MM.1S (cell line): ENCODE data around the gene IRAK2.

Experiments
- DNase-seq: peaks from one replicate; pipeline ENCODE4 v3.0.0-alpha.2; 2015
- H2AFZ ChIP-seq: fragments of 300-600 bp; sonication (generic); 2 replicates; pipeline ENCODE4 v1.6.0; 2016; ENCODE audit warnings: antibody characterized with exemption, low read length
- H3F3A ChIP-seq: fragments of 300-600 bp; sonication (generic); 2 replicates; pipeline ENCODE4 v1.6.1; 2016; ENCODE audit warnings: mild to moderate bottlenecking, antibody characterized with exemption, low read length, moderate library complexity, mixed read lengths; ENCODE audit not compliant: insufficient read depth
- H3K27ac ChIP-seq: fragments of 300-600 bp; sonication (generic); 2 replicates; pipeline ENCODE4 v1.5.1; 2016; ENCODE audit warnings: mild to moderate bottlenecking, low read length
- H3K27me3 ChIP-seq: fragments of 300-600 bp; sonication (generic); replicated peaks from 2 replicates; pipeline ENCODE4 v1.6.0; 2016; ENCODE audit warnings: low read length; ENCODE audit not compliant: insufficient read depth
- H3K36me3 ChIP-seq: fragments of 300-600 bp; sonication (generic); replicated peaks from 2 replicates; pipeline ENCODE4 v1.6.1; 2016; ENCODE audit warnings: mild to moderate bottlenecking, low read length, mixed read lengths; ENCODE audit not compliant: insufficient read depth
- H3K4me1 ChIP-seq: fragments of 300-600 bp; sonication (generic); 2 replicates; pipeline ENCODE4 v1.6.1; 2016; ENCODE audit warnings: low read length, mixed read lengths
- H3K4me2 ChIP-seq: fragments of 300-600 bp; sonication (generic); 2 replicates; pipeline ENCODE4 v1.6.0; 2016; ENCODE audit warnings: low read depth, low read length
- H3K4me3 ChIP-seq: fragments of 300-600 bp; sonication (generic); 2 replicates; pipeline ENCODE4 v1.5.1; 2016; ENCODE audit warnings: low read length, mixed read lengths
- H3K79me2 ChIP-seq: fragments of 300-600 bp; sonication (generic); 2 replicates; pipeline ENCODE4 v1.6.1; 2016; ENCODE audit warnings: mixed run types, low read length, mixed read lengths
- H3K9ac ChIP-seq: fragments of 300-600 bp; sonication (generic); 2 replicates; pipeline ENCODE4 v1.6.1; 2016; ENCODE audit warnings: low read length, mixed read lengths
- H3K9me2 ChIP-seq: fragments of 300-600 bp; sonication (generic); replicated peaks from 2 replicates; pipeline ENCODE4 v1.6.1; 2016; ENCODE audit warnings: mild to moderate bottlenecking, low read length, mixed read lengths; ENCODE audit not compliant: insufficient read depth
- H3K9me3 ChIP-seq: fragments of 300-600 bp; sonication (generic); replicated peaks from 2 replicates; pipeline ENCODE4 v1.6.1; 2016; ENCODE audit warnings: mild to moderate bottlenecking, low read length, mixed read lengths; ENCODE audit not compliant: insufficient read depth
- H4K20me1 ChIP-seq: fragments of 300-600 bp; sonication (generic); 2 replicates; pipeline ENCODE4 v1.6.1; 2016; ENCODE audit warnings: mild to moderate bottlenecking, low read length, moderate library complexity, mixed read lengths; ENCODE audit not compliant: insufficient read depth
- CTCF ChIP-seq: fragments of 300-600 bp; sonication (generic); IDR thresholded peaks from 2 replicates; pipeline ENCODE4 v1.5.1; 2016; ENCODE audit warnings: antibody characterized with exemption, low read length, mixed read lengths
- EZH2 ChIP-seq: fragments of 300-600 bp; sonication (generic); optimal IDR thresholded peaks from 2 replicates; pipeline ENCODE3; 2017; ENCODE audit warnings: low read depth, mild to moderate bottlenecking, antibody characterized with exemption, low read length, mixed read lengths
- EZH2phosphoT487 ChIP-seq: fragments of 300-600 bp; sonication (generic); IDR thresholded peaks from 2 replicates; pipeline ENCODE4 v1.6.1; 2018; ENCODE audit warnings: antibody characterized with exemption, low read length

The IRAK2 gene

GRCh38 chr3:10177737-10178136 is 13.0 kb downstream of the IRAK2 start:
- no peaks in the 10 kb centered on the region for H3K9me3 ChIP-seq
- no peaks in the 10 kb centered on the region for H3K4me1 ChIP-seq
- no peak overlapping the region for H3K9ac ChIP-seq
- no peaks in the 10 kb centered on the region for H3K9me2 ChIP-seq
- TF ChIP-seq EZH2, result no peak
- no peak for TF ChIP-seq EZH2phosphoT487
- no peak for TF ChIP-seq CTCF
- no peaks in the 10 kb centered on the region for H3K36me3 ChIP-seq
- H3K27me3 ChIP-seq, result no peaks in the 10 kb centered on the region
- no peak overlapping the region for H2AFZ ChIP-seq
- H3K79me2 ChIP-seq, result no peaks in the 10 kb centered on the region
- no peak overlapping the region for H3K4me3 ChIP-seq
- no peaks in the 10 kb centered on the region for H4K20me1 ChIP-seq
- no peaks in the 10 kb centered on the region for H3F3A ChIP-seq
- H3K27ac ChIP-seq, result no peak overlapping the region
- no peak overlapping the region for H3K4me2 ChIP-seq
- DNase-seq, result no peak

GRCh38 chr3:10178892-10179291 is 14.2 kb downstream of the IRAK2 start:
- H2AFZ ChIP-seq, result no peak overlapping the region
- no peaks in the 10 kb centered on the region for H3K36me3 ChIP-seq
- no peaks in the 10 kb centered on the region for H3K9me2 ChIP-seq
- no peak overlapping the region for H3K4me2 ChIP-seq
- DNase-seq, result no peak
- H3K9ac ChIP-seq, result no peak overlapping the region
- TF ChIP-seq EZH2phosphoT487 (no peak), EZH2 (no peak), CTCF (no peak)
- H3K79me2 ChIP-seq, result no peaks in the 10 kb centered on the region
- no peak overlapping the region for H3K27ac ChIP-seq
- H3K9me3 ChIP-seq, result no peaks in the 10 kb centered on the region
- no peaks in the 10 kb centered on the region for H3K4me1 ChIP-seq
- no peaks in the 10 kb centered on the region for H3F3A ChIP-seq
- no peak overlapping the region for H3K4me3 ChIP-seq
- no peaks in the 10 kb centered on the region for H3K27me3 ChIP-seq
- no peaks in the 10 kb centered on the region for H4K20me1 ChIP-seq

- Histone ChIP-seq H3K27ac (no peak overlapping the region), H3K4me1 (no peaks in the 10 kb centered on the region), H2AFZ (no peak overlapping the region), H3K9me3 (no peaks in the 10 kb centered on the region), H3K4me3 (no peak overlapping the region), H3K4me2 (no peak overlapping the region), H3K27me3 (no peaks in the 10 kb centered on the region), H4K20me1 (no peaks in the 10 kb centered on the region), H3K9me2 (no peaks in the 10 kb centered on the region), H3F3A (no peaks in the 10 kb centered on the region), H3K9ac (no peak overlapping the region), H3K79me2 (no peaks in the 10 kb centered on the region), H3K36me3 (no peaks in the 10 kb centered on the region)
- DNase-seq, result no peak
- TF ChIP-seq CTCF (no peak), EZH2 (no peak), EZH2phosphoT487 (no peak)
Measured at GRCh38 chr3:10180289-10180688, 15.6 kb downstream of the IRAK2 start.
